Endothelial cell of umbilical vein (primary cell): ENCODE results near the gene RGS7. TPM values are rescaled to one million over a fixed set of nuclear protein-coding genes. Genes with fewer than 3 reads are reported as not detected.

Experiments
- BruUV-seq: library from RNA; stranded (reverse); fragments of 400-500 nt; replicated peaks from 2 replicates; lab custom pipeline; 2021; lab: Mats Ljungman, UMichigan
- CTCF ChIA-PET: fragments of 300-600, 350-600 bp; sonication (Branson Sonifier 250); formaldehyde crosslinking; loops from one replicate; lab custom pipeline; 2021; ENCODE audit warnings: antibody characterized with exemption, inconsistent platforms; lab: Charles Lee
- POLR2A ChIA-PET: fragments of 300-600, 350-600 bp; sonication (Branson Sonifier 250); formaldehyde crosslinking; loops from one replicate; lab custom pipeline; 2021; ENCODE audit warnings: antibody characterized with exemption, inconsistent platforms; lab: Charles Lee
- DNase-seq: peaks from one replicate; pipeline ENCODE4 v3.0.0-alpha.2; 2011; ENCODE audit warnings: low read depth, low spot score
- FAIRE-seq: peaks from 2 replicates; lab custom pipeline; 2011; peaks lifted over from hg19 to GRCh38; lab: Jason Lieb, UNC
- H2AFZ ChIP-seq: 2 replicates; pipeline ENCODE4 v1.6.0; 2012; ENCODE audit warnings: low read depth, low read length, control low read depth, inconsistent platforms
- H3K27ac ChIP-seq: 2 replicates; pipeline ENCODE4 v1.5.1; 2011; ENCODE audit warnings: low read depth, mild to moderate bottlenecking, control low read depth, low read length, moderate library complexity; ENCODE audit not compliant: insufficient read depth
- H3K27me3 ChIP-seq, 2 experiments: 2 replicates each; pipeline versions ENCODE4 v1.6.0 to v1.6.1; 2011; ENCODE audit warnings: low read length in 2 of 2, mixed read lengths in 1 of 2; ENCODE audit not compliant: control insufficient read depth in 2 of 2, insufficient read depth in 2 of 2
- H3K36me3 ChIP-seq, 2 experiments: 2 replicates in 1 of 2; 3 replicates in 1 of 2; pipeline ENCODE4 v1.5.1; 2011; ENCODE audit warnings: low read length in 2 of 2, mild to moderate bottlenecking in 1 of 2, moderate library complexity in 1 of 2; ENCODE audit not compliant: control insufficient read depth in 2 of 2, insufficient read depth in 2 of 2; ENCODE audit errors: extremely low read depth in 1 of 2
- H3K4me1 ChIP-seq: 3 replicates; pipeline ENCODE4 v1.5.1; 2011; ENCODE audit warnings: mild to moderate bottlenecking, low read length; ENCODE audit not compliant: control insufficient read depth, insufficient read depth; ENCODE audit errors: extremely low read depth
- H3K4me2 ChIP-seq: 2 replicates; pipeline ENCODE4 v1.6.1; 2011; ENCODE audit warnings: low read length, control low read depth, mixed read lengths; ENCODE audit not compliant: insufficient read depth
- H3K4me3 ChIP-seq, 3 experiments: fragments of 200-600 bp in 1 of 3; sonication (generic), shearing (Covaris generic) in 1 of 3; replicated peaks in 1 of 3; 2 replicates each; pipeline ENCODE4 v1.5.1; 2011 to 2016; ENCODE audit warnings: control low read depth in 3 of 3, low read length in 3 of 3, mild to moderate bottlenecking in 2 of 3, inconsistent platforms in 1 of 3, low read depth in 1 of 3, moderate library complexity in 1 of 3; ENCODE audit not compliant: insufficient read depth in 1 of 3
- H3K79me2 ChIP-seq: 2 replicates; pipeline ENCODE4 v1.6.0; 2012; ENCODE audit warnings: low read length, inconsistent platforms; ENCODE audit not compliant: control insufficient read depth, insufficient read depth
- H3K9ac ChIP-seq: replicated peaks from 2 replicates; pipeline ENCODE3; 2011; ENCODE audit warnings: low read length, control low read depth; ENCODE audit not compliant: insufficient read depth; ENCODE audit errors: extremely low read depth
- H3K9me1 ChIP-seq: replicated peaks from 3 replicates; pipeline ENCODE4 v1.6.0; 2011; ENCODE audit warnings: mild to moderate bottlenecking, low read length; ENCODE audit not compliant: control insufficient read depth, insufficient read depth; ENCODE audit errors: extremely low read depth
- H3K9me3 ChIP-seq: replicated peaks from 2 replicates; pipeline ENCODE4 v1.5.1; 2012; ENCODE audit warnings: low read length, inconsistent platforms; ENCODE audit not compliant: control insufficient read depth, insufficient read depth
- H4K20me1 ChIP-seq: replicated peaks from 2 replicates; pipeline ENCODE3; 2011; ENCODE audit warnings: mild to moderate bottlenecking, low read length; ENCODE audit not compliant: control insufficient read depth, insufficient read depth; ENCODE audit errors: extremely low read depth
- EZH2 ChIP-seq: IDR thresholded peaks from 2 replicates; pipeline ENCODE4 v1.6.1; 2012; ENCODE audit warnings: borderline replicate concordance, low read depth, mild to moderate bottlenecking, moderate library complexity, low read length, inconsistent platforms; ENCODE audit not compliant: severe bottlenecking
- FOS ChIP-seq: IDR thresholded peaks from 2 replicates; pipeline ENCODE4 v1.6.1; 2011; ENCODE audit warnings: mild to moderate bottlenecking, low read length, moderate library complexity, borderline replicate concordance; ENCODE audit not compliant: insufficient read depth
- GATA2 ChIP-seq: IDR thresholded peaks from 2 replicates; pipeline ENCODE4 v1.7.0; 2011; ENCODE audit warnings: low read depth, mild to moderate bottlenecking, moderate library complexity, mixed read lengths, low read length; ENCODE audit not compliant: insufficient read length, insufficient read depth
- JUN ChIP-seq: IDR thresholded peaks from 2 replicates; pipeline ENCODE4 v1.6.1; 2011; ENCODE audit warnings: borderline replicate concordance, low read depth; ENCODE audit not compliant: insufficient read length, insufficient read depth
- MYC ChIP-seq: IDR thresholded peaks from one replicate; pipeline ENCODE4 v1.6.1; 2011; ENCODE audit warnings: mild to moderate bottlenecking, low read depth, low read length
- POLR2A ChIP-seq: IDR thresholded peaks from 2 replicates; pipeline ENCODE4 v1.6.1; 2012; ENCODE audit warnings: low read depth, mild to moderate bottlenecking, control low read depth, low read length
- POLR2AphosphoS5 ChIP-seq: IDR thresholded peaks from 2 replicates; pipeline ENCODE4 v1.6.1; 2012; ENCODE audit warnings: low read depth, mild to moderate bottlenecking, control low read depth, low read length, moderate library complexity; ENCODE audit not compliant: insufficient read depth
- dilution Hi-C: fragments of 300-500 bp; cut with MboI; formaldehyde crosslinking; loops from one replicate; pipeline ENCODE4 v1.15.0; 2019; ENCODE audit warnings: low sequenced_read_pairs; ENCODE audit not compliant: extremely low pct_ligation_motif_present
- intact Hi-C: fragments of 100-400 bp; cut with micrococcal nuclease; formaldehyde crosslinking; loops from one replicate; pipeline ENCODE4 v1.10.0; 2022
- polyA plus RNA-seq, 4 experiments: library from polyadenylated mRNA; depleted of rRNA in 3 of 4; stranded (reverse) in 3 of 4; unstranded in 1 of 4; fragments of >200 nt; gene quantifications; 2 replicates each; pipeline versions ENCODE4 v1.2.1 to v1.2.3, GENCODE V29; 2011 to 2012; ENCODE audit warnings: missing spikeins in 1 of 4
- total RNA-seq: library from RNA; stranded (reverse); gene quantifications from 2 replicates; pipeline ENCODE4 v1.2.3, GENCODE V29; 2021
- TF ChIP-seq, protein P1 (sequence below), 2 donors: IDR thresholded peaks; 1 replicate in 1 of 2; 2 replicates in 1 of 2; pipeline ENCODE4 v1.5.1; 2011; ENCODE audit warnings: low read length in 2 of 2, mild to moderate bottlenecking in 2 of 2, moderate library complexity in 2 of 2, control low read depth in 1 of 2, inconsistent platforms in 1 of 2, low read depth in 1 of 2; ENCODE audit not compliant: insufficient read depth in 1 of 2; ENCODE audit errors: extremely low read depth in 1 of 2
- TF ChIP-seq, protein P2 (sequence below): IDR thresholded peaks from 2 replicates; pipeline ENCODE4 v1.6.1; 2011; ENCODE audit not compliant: insufficient read depth, insufficient read length

RGS7 gene
- total and polyA plus RNA-seq, 2 donors (not counting 3 experiments of a cell fraction or from before 2014, with no cell fraction given), result 0.43 to 0.44 TPM

DNA sequence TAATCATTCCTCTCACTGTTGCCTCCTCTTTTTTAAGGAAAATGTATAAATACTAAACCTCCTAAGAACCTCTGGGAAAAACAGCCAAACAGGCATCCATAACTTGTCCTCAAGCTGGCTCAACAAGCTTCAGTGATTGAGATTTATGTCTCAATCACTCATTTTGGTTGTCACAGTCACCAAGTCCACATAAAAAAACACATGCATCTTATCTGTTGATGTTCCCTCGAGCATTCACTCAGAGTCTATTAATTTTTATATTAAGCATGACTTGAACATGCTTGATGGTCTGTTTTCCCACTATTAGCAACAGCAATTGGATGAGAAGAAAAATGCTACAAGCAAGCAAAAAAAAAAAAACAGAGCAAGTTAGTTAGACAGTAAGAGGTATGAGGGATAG is 254.3 kb downstream of the RGS7 start:
- no peaks in the 10 kb centered on the region for H3K27me3 ChIP-seq
- H3K9me1 ChIP-seq, result no peaks in the 10 kb centered on the region
- H3K36me3 ChIP-seq, result no peaks in the 10 kb centered on the region
- no peak overlapping the region for H2AFZ ChIP-seq
- FAIRE-seq (no peak), DNase-seq (no peak)
- H3K9me3 ChIP-seq, result peaks cover 2% of the 10 kb centered on the region
- no peaks in the 10 kb centered on the region for H3K4me1 ChIP-seq
- no peak overlapping the region for H3K9ac ChIP-seq
- no peak overlapping the region for H3K4me2 ChIP-seq
- no TSS peak for BruUV-seq
- H3K4me3 ChIP-seq, result no peak overlapping the region
- ChIA-PET CTCF (no interaction called here), POLR2A (no interaction called here)
- H3K27ac ChIP-seq, result no peak overlapping the region
- dilution Hi-C loops (no loop called here), intact Hi-C loops (no loop called here)
- TF ChIP-seq, protein P1, sequence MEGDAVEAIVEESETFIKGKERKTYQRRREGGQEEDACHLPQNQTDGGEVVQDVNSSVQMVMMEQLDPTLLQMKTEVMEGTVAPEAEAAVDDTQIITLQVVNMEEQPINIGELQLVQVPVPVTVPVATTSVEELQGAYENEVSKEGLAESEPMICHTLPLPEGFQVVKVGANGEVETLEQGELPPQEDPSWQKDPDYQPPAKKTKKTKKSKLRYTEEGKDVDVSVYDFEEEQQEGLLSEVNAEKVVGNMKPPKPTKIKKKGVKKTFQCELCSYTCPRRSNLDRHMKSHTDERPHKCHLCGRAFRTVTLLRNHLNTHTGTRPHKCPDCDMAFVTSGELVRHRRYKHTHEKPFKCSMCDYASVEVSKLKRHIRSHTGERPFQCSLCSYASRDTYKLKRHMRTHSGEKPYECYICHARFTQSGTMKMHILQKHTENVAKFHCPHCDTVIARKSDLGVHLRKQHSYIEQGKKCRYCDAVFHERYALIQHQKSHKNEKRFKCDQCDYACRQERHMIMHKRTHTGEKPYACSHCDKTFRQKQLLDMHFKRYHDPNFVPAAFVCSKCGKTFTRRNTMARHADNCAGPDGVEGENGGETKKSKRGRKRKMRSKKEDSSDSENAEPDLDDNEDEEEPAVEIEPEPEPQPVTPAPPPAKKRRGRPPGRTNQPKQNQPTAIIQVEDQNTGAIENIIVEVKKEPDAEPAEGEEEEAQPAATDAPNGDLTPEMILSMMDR (IDR thresholded peaks at IDR 0.05; ENCODE audit: extremely low read depth in 1 of 2, insufficient read depth in 1 of 2, low read depth in 1 of 2, low read length in 2 of 2), result no peak
- no peak for TF ChIP-seq POLR2AphosphoS5
- no peak for TF ChIP-seq FOS
- TF ChIP-seq, protein P2, sequence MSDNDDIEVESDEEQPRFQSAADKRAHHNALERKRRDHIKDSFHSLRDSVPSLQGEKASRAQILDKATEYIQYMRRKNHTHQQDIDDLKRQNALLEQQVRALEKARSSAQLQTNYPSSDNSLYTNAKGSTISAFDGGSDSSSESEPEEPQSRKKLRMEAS, result no peak
- TF ChIP-seq GATA2, result no peak
- TF ChIP-seq MYC, result no peak
- TF ChIP-seq POLR2A, result no peak
- no peak for TF ChIP-seq JUN
- TF ChIP-seq EZH2, result no peak
- H3K79me2 ChIP-seq, result no peaks in the 10 kb centered on the region
- H4K20me1 ChIP-seq, result no peaks in the 10 kb centered on the region
